ENCODE data around the gene RANBP3L.

Gene RANBP3L

DNA sequence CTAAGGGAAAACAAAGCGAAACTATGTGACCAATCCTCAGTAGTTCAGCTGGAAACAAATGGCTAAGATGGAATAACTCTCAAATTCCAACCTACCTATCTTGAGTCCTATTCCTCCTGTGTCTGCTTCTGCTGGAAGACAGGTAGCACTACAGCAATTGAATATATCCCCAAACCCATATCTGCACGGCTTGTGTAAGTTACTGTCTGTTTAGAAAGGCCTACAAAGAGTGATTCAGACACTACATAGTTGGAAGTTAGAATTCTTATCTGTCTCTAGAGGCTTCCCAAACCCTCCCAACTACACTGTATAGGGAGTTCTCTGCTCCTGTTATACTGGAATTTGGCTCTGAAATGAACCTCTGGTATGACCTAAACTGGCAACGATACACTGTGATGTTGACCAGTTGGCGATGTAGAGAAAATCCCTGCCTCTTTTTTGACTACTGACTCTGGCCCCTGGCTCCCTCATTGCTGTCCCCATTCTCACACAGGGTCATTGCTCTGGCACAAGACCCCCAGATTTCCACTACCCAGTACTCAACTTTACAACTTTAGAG lies 37.4 kb downstream of the RANBP3L start:
- Histone ChIP-seq H3K36me3 (ENCODE audit: insufficient read depth, low read length) (no peaks in the 10 kb centered on the region), H3K4me3 (ENCODE audit: low read length) (no peak overlapping the region), H3K27ac (ENCODE audit: low read depth, low read length) (no peak overlapping the region), H3K9me3 (ENCODE audit: insufficient read depth, low read depth, low read length) (no peaks in the 10 kb centered on the region), H3K9ac (ENCODE audit: low read depth, low read length) (no peak overlapping the region), H3K27me3 (ENCODE audit: insufficient read depth, low read length) (no peaks in the 10 kb centered on the region), H3K4me1 (ENCODE audit: insufficient read depth, low read length) (no peaks in the 10 kb centered on the region)
- WGBS, result 90% methylated on average over 3 of the region's 4 CpGs

DNA sequence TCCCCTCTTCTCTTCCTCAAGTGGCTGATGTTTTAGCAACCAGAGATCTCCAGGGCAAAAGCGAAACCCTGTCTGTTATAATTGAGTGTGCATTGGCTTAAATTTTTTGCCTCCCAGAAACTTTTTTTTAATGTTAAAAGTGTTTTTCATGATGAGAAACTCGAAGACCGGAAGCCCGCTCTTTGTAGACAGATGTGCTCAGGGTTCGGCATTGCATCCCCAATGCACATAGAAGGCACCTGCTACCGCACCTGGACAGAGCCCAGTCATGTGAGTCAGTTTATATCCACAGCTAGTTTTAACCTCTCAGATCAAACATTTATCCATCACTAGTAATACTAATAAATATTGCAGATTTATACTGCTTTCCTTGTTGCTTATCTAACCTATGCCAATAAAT lies 40.5 kb downstream of the RANBP3L start:
- no peaks in the 10 kb centered on the region for H3K4me1 ChIP-seq (ENCODE audit: insufficient read depth, low read length)
- no peak overlapping the region for H3K4me3 ChIP-seq (ENCODE audit: low read length)
- no peak overlapping the region for H3K27ac ChIP-seq (ENCODE audit: low read depth, low read length)
- no peaks in the 10 kb centered on the region for H3K9me3 ChIP-seq (ENCODE audit: insufficient read depth, low read depth, low read length)
- H3K36me3 ChIP-seq (ENCODE audit: insufficient read depth, low read length), result no peaks in the 10 kb centered on the region
- 94% methylated on average over 6 of the region's 6 CpGs for WGBS
- no peaks in the 10 kb centered on the region for H3K27me3 ChIP-seq (ENCODE audit: insufficient read depth, low read length)
- H3K9ac ChIP-seq (ENCODE audit: low read depth, low read length), result no peak overlapping the region

DNA sequence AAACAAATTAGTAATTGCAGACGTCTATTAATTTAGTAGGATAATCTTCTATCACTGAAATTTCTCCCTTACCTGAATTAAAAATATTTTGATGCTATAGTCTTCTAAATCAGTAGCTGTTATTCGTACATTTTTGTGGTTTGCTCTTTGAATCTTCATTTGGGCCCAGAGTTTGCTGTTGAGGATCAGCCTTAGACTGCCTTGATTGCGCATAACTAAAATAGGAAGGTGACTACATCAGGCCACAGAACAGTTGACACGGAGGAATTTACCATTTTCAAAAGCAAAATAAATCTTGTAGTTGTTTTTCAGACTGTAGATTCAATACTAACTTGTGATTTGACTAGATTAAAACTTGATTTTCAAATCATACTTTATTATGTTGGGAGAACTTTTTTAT lies 48.1 kb downstream of the RANBP3L start:
- H3K9me3 ChIP-seq (ENCODE audit: insufficient read depth, low read depth, low read length), result no peaks in the 10 kb centered on the region
- no peaks in the 10 kb centered on the region for H3K36me3 ChIP-seq (ENCODE audit: insufficient read depth, low read length)
- no peak overlapping the region for H3K27ac ChIP-seq (ENCODE audit: low read depth, low read length)
- WGBS, result 96% methylated on average over 2 of the region's 4 CpGs
- no peaks in the 10 kb centered on the region for H3K4me1 ChIP-seq (ENCODE audit: insufficient read depth, low read length)
- H3K4me3 ChIP-seq (ENCODE audit: low read length), result no peak overlapping the region
- H3K9ac ChIP-seq (ENCODE audit: low read depth, low read length), result no peak overlapping the region
- no peaks in the 10 kb centered on the region for H3K27me3 ChIP-seq (ENCODE audit: insufficient read depth, low read length)

DNA sequence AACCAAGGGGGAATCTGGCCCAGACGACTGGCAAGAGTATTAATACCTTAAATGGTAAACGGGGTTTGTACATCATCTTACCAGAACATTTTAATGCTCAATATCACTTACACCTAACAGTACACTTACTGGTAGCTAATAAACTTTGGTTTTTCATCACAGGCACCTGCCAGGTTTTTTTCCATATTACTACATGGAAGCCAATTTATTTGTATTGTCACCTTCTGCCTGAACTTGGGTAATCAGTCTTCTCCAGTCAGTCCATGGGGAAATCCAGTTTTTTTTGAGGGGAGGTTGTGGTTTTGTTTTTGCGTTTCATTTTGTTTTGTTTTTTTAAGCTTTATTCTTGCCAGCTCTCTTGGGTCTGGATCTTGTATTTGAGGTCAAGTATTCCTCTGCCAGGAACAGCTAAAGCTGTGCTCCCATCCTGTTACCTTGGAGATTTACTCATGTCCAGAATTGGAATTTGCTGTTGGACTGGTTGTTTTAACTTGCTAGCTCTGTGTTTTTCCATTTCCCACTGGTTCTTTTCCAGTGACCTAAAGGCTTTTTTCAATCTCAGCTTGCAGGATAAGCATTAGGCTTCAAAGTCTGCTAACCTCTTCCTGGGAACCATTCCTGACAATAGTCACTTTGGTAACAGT lies 48.9 kb downstream of the RANBP3L start:
- H3K27me3 ChIP-seq (ENCODE audit: insufficient read depth, low read length), result no peaks in the 10 kb centered on the region
- H3K9ac ChIP-seq (ENCODE audit: low read depth, low read length), result no peak overlapping the region
- no peaks in the 10 kb centered on the region for H3K36me3 ChIP-seq (ENCODE audit: insufficient read depth, low read length)
- no peaks in the 10 kb centered on the region for H3K4me1 ChIP-seq (ENCODE audit: insufficient read depth, low read length)
- H3K9me3 ChIP-seq (ENCODE audit: insufficient read depth, low read depth, low read length), result no peaks in the 10 kb centered on the region
- WGBS, result 94% methylated on average over 3 of the region's 3 CpGs
- H3K4me3 ChIP-seq (ENCODE audit: low read length), result no peak overlapping the region
- no peak overlapping the region for H3K27ac ChIP-seq (ENCODE audit: low read depth, low read length)

DNA sequence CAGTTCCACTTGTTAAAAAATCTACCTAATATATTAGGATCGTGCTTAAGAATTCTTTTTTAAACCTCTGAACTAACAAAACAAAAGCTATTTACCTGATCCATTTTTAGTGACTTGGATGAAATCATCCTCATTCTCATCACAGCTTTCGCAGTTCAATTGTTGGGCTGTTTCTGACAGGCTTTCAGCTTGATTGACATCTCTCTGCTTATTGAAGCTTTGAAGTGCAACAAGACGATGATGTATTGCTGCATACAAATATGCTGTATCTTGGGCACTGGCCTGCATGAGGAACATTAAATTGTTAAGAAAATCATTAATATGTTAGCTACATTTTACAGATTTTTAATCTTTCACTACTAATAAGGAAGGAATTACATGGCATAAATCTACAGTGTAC lies 50.5 kb downstream of the RANBP3L start:
- no peaks in the 10 kb centered on the region for H3K4me1 ChIP-seq (ENCODE audit: insufficient read depth, low read length)
- 92% methylated on average over 3 of the region's 3 CpGs for WGBS
- H3K4me3 ChIP-seq (ENCODE audit: low read length), result no peak overlapping the region
- H3K9ac ChIP-seq (ENCODE audit: low read depth, low read length), result no peak overlapping the region
- no peaks in the 10 kb centered on the region for H3K27me3 ChIP-seq (ENCODE audit: insufficient read depth, low read length)
- H3K27ac ChIP-seq (ENCODE audit: low read depth, low read length), result no peak overlapping the region
- H3K36me3 ChIP-seq (ENCODE audit: insufficient read depth, low read length), result no peaks in the 10 kb centered on the region
- no peaks in the 10 kb centered on the region for H3K9me3 ChIP-seq (ENCODE audit: insufficient read depth, low read depth, low read length)

DNA sequence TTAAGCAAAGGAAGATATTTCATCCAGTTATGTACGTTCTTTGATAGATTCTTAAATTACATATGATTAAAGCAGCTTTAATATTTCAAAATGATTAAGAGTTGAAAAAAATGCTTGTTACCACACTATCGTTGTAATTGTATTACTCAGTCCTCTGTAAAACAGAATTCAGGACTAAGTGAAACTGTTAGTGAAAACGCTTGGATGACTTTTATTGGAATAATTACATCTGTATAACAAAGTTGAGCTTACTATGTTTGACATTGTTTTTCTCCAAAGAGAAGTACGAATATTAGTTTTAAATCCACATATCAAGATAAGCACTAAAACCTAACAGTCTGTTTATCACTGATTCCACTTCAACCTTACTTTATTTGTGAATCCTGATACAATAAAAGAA lies 51.3 kb downstream of the RANBP3L start:
- H3K4me3 ChIP-seq (ENCODE audit: low read length), result no peak overlapping the region
- H3K27me3 ChIP-seq (ENCODE audit: insufficient read depth, low read length), result no peaks in the 10 kb centered on the region
- H3K27ac ChIP-seq (ENCODE audit: low read depth, low read length), result no peak overlapping the region
- no peaks in the 10 kb centered on the region for H3K9me3 ChIP-seq (ENCODE audit: insufficient read depth, low read depth, low read length)
- H3K9ac ChIP-seq (ENCODE audit: low read depth, low read length), result no peak overlapping the region
- H3K36me3 ChIP-seq (ENCODE audit: insufficient read depth, low read length), result no peaks in the 10 kb centered on the region
- WGBS, result 89% methylated on average over 3 of the region's 4 CpGs
- no peaks in the 10 kb centered on the region for H3K4me1 ChIP-seq (ENCODE audit: insufficient read depth, low read length)

DNA sequence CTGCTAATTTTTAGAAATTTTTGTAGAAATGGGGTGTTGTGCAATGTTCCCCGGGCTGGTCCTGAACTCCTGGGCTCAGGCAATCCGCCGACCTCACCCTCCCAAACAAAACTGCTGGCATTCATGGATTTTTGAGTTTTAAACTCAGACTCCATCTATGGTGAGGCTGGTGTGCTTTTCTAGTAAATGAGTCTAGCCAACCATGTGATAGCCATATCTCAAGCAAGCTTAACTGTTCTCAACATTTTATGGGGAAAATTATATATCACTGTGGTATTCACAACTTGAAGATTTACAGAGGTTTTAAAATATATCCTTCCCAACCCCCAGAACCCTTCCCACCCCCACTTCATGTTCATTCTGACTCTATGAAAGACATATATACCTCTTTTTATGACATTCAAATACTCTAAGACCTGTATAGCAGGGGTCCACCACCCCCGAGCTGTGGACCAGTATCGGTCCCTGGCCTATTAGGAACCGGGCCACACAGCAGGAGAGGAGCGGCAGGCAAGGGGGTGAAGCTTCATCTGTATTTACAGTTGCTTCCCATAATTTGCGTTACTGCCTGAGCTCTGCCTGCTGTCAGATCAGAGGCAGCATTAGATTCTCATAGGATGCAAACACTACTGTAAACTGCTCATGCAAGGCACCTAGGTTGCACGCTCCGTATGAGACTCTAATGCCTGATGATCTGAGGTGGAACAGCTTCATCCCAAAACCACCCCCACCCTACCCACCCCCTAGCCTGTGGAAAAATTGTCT lies 55.5 kb downstream of the RANBP3L start:
- peaks cover 10% of the 10 kb centered on the region for H3K27me3 ChIP-seq (ENCODE audit: insufficient read depth, low read length)
- WGBS, result 92% methylated on average over 10 of the region's 10 CpGs
- no peaks in the 10 kb centered on the region for H3K9me3 ChIP-seq (ENCODE audit: insufficient read depth, low read depth, low read length)
- H3K36me3 ChIP-seq (ENCODE audit: insufficient read depth, low read length), result no peaks in the 10 kb centered on the region
- no peak overlapping the region for H3K4me3 ChIP-seq (ENCODE audit: low read length)
- H3K4me1 ChIP-seq (ENCODE audit: insufficient read depth, low read length), result 0 out of 2 replicates have a peak, but pooled peaks cover 3% of the 10 kb centered on the region
- no peak overlapping the region for H3K27ac ChIP-seq (ENCODE audit: low read depth, low read length)
- H3K9ac ChIP-seq (ENCODE audit: low read depth, low read length), result no peak overlapping the region

DNA sequence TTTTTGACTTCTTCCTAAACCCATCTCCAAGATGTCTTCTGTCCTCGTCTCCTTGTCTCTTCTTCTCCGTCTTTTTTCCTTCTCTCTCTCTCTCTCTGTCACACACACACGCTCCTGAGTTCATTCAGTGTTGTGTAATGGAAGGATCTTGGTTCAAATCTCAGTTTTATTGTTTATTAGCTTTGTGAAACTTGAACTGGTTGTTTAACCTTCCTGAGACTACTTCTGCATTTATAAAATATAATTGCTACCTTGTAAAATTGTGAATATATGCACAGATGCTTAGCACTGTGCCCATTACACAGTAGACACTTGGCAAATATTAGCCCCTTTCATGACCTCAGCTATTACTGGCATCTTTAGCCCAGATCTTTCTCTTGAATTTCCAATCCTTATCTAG lies 57.6 kb downstream of the RANBP3L start:
- WGBS, result 63% methylated on average over 2 of the region's 3 CpGs
- peaks cover 18% of the 10 kb centered on the region for H3K4me1 ChIP-seq (ENCODE audit: insufficient read depth, low read length)

DNA sequence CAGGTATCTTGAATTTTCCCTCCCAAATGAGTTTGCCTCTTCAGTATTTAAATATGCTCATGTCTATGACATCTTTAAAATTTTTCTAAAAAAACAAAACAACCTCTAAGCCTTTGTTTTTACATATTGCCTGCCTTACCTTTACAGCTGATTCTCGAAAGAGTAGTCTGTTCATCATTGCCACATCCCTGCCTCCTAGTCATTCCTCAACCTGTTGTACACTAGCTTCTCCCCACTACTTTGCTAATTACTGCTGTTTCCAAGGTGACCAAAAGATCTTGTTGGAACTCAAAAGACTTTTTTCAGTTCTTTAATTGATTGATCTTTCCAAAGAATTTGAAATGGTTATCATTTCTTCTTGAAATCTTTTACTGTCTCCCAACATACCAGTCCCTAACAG lies 58.0 kb downstream of the RANBP3L start:
- H3K4me3 ChIP-seq (ENCODE audit: low read length), result no peak overlapping the region
- H3K9ac ChIP-seq (ENCODE audit: low read depth, low read length), result no peak overlapping the region
- peaks cover 10% of the 10 kb centered on the region for H3K27me3 ChIP-seq (ENCODE audit: insufficient read depth, low read length)
- H3K36me3 ChIP-seq (ENCODE audit: insufficient read depth, low read length), result no peaks in the 10 kb centered on the region
- no peak overlapping the region for H3K27ac ChIP-seq (ENCODE audit: low read depth, low read length)
- 96% methylated on average over 1 of the region's 1 CpG for WGBS
- peaks cover 22% of the 10 kb centered on the region for H3K4me1 ChIP-seq (ENCODE audit: insufficient read depth, low read length)
- H3K9me3 ChIP-seq (ENCODE audit: insufficient read depth, low read depth, low read length), result no peaks in the 10 kb centered on the region

More for the DNA sequence above, 57.6 kb downstream of the RANBP3L start:
- Histone ChIP-seq H3K4me3 (ENCODE audit: low read length) (no peak overlapping the region), H3K9me3 (ENCODE audit: insufficient read depth, low read depth, low read length) (no peaks in the 10 kb centered on the region), H3K27ac (ENCODE audit: low read depth, low read length) (no peak overlapping the region), H3K36me3 (ENCODE audit: insufficient read depth, low read length) (no peaks in the 10 kb centered on the region), H3K27me3 (ENCODE audit: insufficient read depth, low read length) (peaks cover 10% of the 10 kb centered on the region), H3K9ac (ENCODE audit: low read depth, low read length) (no peak overlapping the region)

DNA sequence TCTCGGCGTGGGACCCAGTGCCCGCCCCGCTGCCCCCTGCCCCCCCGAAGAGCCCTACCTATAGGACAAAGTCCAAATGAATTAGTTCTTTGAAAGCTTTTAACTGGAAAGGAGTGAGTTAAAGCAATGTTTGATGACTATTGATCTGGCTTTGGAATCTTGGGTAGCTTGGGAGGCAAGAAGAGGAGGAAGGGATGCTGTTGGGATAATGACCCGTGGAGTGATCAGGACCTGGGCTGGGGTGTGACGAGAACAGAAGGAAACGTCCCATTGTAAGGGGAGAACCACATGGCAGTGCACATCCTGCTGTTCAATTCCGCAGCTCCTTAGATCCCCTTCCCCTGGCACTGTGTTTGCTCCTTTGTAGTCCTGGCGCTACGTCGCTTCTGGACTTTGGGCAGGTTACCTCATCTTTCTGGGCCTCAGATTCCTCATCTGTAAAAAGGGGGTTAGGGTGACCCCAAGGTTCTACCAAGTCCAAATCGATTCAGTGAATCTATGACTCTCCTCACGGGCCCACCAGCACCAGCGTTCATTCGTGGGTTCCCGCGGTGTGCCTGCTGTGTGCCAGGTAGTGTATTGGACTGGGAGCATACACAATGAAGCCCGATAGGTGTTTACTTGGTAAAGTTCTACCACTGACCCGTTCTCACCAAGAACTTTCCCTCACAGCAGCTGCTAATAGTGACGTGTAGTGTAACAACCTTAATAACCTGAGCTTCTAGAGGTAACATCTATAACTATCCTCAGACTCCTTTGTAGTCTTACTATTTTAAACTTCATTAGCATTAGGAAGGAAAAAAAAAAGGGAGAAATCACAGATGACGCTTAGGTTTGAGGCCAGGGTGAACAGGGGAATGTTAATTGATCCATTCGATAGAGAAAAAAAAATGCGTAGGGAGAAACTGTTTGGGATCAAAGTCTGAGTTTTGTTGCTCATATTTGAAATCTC lies 58.9 kb downstream of the RANBP3L start:
- Histone ChIP-seq H3K27me3 (ENCODE audit: insufficient read depth, low read length) (peaks cover 10% of the 10 kb centered on the region), H3K9me3 (ENCODE audit: insufficient read depth, low read depth, low read length) (no peaks in the 10 kb centered on the region), H3K9ac (ENCODE audit: low read depth, low read length) (peak overlapping the region; percentile 68), H3K4me1 (ENCODE audit: insufficient read depth, low read length) (peaks cover 27% of the 10 kb centered on the region), H3K36me3 (ENCODE audit: insufficient read depth, low read length) (no peaks in the 10 kb centered on the region), H3K4me3 (ENCODE audit: low read length) (peak overlapping the region; percentile 71), H3K27ac (ENCODE audit: low read depth, low read length) (peak overlapping the region; percentile 62; the same call in 1 of the 2 replicates)
- WGBS, result 82% methylated on average over 24 of the region's 24 CpGs

Data from HUES64 (cell line).